Upper lobe of right lung (tissue), 1 donor: ENCODE measurements around the gene MBOAT2. TPM values are rescaled to one million over a fixed set of nuclear protein-coding genes. Genes with fewer than 3 reads are reported as not detected.

Source experiments
- ATAC-seq: fragments of 200-7000 bp; cut with Tn5 transposase; one replicate; pipeline ENCODE4 v1.9.1; 2020; ENCODE audit warnings: mild to moderate bottlenecking, moderate library complexity
- DNase-seq: peaks from one replicate; pipeline ENCODE4 v3.0.0-alpha.2; 2020
- H3K27ac ChIP-seq: fragments of 200-600 bp; one replicate; pipeline ENCODE4 v1.8.0; 2022
- H3K27me3 ChIP-seq: fragments of 200-600 bp; one replicate; pipeline ENCODE4 v1.8.0; 2022; ENCODE audit warnings: mild to moderate bottlenecking
- H3K36me3 ChIP-seq: fragments of 200-600 bp; one replicate; pipeline ENCODE4 v1.8.0; 2022
- H3K4me1 ChIP-seq: fragments of 200-600 bp; one replicate; pipeline ENCODE4 v1.8.0; 2022
- H3K4me3 ChIP-seq: fragments of 200-600 bp; one replicate; pipeline ENCODE4 v1.8.0; 2022; ENCODE audit warnings: mild to moderate bottlenecking
- H3K9me3 ChIP-seq: fragments of 200-600 bp; one replicate; pipeline ENCODE4 v1.8.0; 2022
- intact Hi-C: fragments of 100-400 bp; cut with DNase I; formaldehyde crosslinking; loops from one replicate; pipeline ENCODE4 v1.11.0; 2022
- total RNA-seq: library from RNA; stranded (reverse); fragmentation: NEBNext Ultra II Directional; extraction: Animal tissue kit (Norgen Biotek cat#: 25700); gene quantifications from one replicate; pipeline ENCODE4 v1.2.1, GENCODE V29; 2021
- TF ChIP-seq, protein P1 (sequence below): fragments of 200-600 bp; IDR thresholded peaks from one replicate; pipeline ENCODE4 v1.8.0; 2022; ENCODE audit warnings: antibody characterized with exemption
- donor health status: DM: no; HTN: yes; CAD: no; lungs with severe emphysema.

Gene MBOAT2
- total RNA-seq, 1 donor from 2014 or later = 31.4 TPM

DNA sequence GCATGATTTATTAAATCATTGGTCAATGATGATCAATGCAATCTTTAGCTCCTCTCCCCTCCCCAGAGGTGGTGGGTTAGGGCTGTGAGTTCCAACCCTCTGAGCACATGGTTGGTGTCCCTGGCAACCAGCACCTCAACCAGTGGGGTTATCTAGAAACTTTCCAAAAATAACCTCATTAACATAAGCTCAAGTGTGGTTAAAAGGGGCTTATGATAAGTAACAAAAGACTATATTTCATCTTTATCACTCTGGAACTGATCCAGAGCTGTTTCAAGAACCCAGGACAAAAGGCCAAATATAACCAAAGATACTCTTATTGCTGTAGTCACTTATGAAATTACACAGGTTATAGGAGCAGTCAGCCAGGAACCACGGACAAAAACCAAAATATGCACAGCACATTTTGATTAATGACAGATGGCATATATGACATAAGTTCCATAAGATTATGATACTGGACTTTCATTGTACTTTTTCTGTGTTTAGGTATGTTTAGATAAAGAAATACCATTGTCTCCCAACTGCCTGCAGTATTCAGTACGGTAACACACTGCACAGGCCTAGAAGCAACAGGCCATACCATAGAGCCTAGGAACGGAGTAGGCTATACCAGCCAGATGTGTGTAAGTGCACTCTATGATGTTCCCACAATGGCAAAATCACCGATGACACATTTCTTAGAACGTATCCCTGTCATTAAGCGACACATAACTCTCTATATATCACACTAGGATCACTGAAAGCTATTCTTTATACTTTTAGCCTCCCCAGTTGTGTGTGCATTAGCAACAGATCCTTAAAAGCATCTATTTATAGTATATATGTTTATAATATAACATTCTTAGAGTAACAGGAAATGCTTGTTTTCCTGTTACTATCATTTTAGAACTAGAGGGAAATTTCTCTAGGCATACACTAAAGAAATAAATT lies 197.9 kb downstream of the MBOAT2 start:
- Histone ChIP-seq H3K9me3 (no peaks in the 10 kb centered on the region), H3K4me1 (peaks cover 13% of the 10 kb centered on the region), H3K4me3 (no peak overlapping the region), H3K27ac (no peak overlapping the region), H3K36me3 (peaks cover 82% of the 10 kb centered on the region), H3K27me3 (no peaks in the 10 kb centered on the region)
- ATAC-seq = no peak
- no peak for DNase-seq
- intact Hi-C loops = no loop called here
- TF ChIP-seq, protein P1, sequence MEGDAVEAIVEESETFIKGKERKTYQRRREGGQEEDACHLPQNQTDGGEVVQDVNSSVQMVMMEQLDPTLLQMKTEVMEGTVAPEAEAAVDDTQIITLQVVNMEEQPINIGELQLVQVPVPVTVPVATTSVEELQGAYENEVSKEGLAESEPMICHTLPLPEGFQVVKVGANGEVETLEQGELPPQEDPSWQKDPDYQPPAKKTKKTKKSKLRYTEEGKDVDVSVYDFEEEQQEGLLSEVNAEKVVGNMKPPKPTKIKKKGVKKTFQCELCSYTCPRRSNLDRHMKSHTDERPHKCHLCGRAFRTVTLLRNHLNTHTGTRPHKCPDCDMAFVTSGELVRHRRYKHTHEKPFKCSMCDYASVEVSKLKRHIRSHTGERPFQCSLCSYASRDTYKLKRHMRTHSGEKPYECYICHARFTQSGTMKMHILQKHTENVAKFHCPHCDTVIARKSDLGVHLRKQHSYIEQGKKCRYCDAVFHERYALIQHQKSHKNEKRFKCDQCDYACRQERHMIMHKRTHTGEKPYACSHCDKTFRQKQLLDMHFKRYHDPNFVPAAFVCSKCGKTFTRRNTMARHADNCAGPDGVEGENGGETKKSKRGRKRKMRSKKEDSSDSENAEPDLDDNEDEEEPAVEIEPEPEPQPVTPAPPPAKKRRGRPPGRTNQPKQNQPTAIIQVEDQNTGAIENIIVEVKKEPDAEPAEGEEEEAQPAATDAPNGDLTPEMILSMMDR = no peak

DNA sequence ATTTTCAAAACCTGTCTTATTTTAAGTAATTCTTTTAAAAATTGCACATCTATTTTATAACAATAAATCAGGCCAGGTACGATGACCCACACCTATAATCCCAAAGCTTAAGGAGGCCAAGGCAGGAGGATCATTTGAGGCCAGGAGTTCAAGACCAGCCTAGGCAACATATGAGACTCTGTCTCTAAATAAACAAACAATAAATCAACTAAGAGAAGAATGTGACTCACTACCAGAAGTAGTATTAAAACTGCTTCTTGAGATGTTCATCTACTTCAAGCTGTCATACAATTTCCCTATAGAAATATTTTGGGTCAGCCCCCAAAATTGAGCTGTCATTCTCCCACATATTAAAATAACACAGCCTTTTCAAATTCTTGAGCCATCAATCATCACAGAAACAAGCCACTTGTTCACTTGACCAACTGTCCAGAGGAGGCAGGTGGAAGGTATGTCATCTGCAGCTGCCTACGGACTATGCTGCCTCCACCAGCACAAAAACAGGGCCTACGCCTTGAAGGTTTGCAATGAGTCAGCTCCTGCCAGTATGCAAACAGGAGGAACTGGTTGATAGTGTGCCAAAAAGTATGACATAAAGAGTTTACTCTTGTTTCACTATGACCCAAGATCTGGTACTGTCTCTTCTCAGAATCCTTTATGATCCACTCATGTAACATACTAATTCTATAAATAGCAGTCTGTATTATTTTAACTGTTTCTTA lies 199.7 kb downstream of the MBOAT2 start:
- no peaks in the 10 kb centered on the region for H3K27me3 ChIP-seq
- H3K36me3 ChIP-seq = peaks cover 83% of the 10 kb centered on the region
- DNase-seq (no peak), ATAC-seq (peak; percentile 91)
- H3K4me3 ChIP-seq = no peak overlapping the region
- H3K4me1 ChIP-seq = peaks cover 13% of the 10 kb centered on the region
- TF ChIP-seq, protein P1 = no peak
- H3K27ac ChIP-seq = no peak overlapping the region
- intact Hi-C loops = no loop called here
- H3K9me3 ChIP-seq = no peaks in the 10 kb centered on the region

DNA sequence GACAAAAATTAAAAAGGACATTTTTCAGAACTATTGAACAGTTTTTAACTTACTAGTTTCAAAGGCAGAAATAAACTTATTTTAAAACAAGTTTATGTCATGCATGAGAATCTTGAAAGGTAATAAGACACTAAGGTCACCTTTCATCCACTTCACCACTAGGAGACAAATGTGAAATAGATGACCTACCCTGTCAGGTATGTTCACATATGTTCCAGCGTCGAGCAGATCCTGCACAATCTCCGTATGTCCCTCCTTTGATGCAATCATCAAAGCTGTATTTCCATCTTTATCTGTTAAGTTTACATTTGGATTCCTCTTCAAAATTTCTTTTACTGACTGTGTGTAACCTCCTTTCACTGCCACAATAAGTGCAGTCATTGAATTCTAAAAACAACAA lies 200.7 kb downstream of the MBOAT2 start:
- DNase-seq = no peak
- H3K4me1 ChIP-seq = peaks cover 13% of the 10 kb centered on the region

More for the DNA sequence above, 200.7 kb downstream of the MBOAT2 start:
- TF ChIP-seq, protein P1 = no peak
- Histone ChIP-seq H3K27ac (no peak overlapping the region), H3K36me3 (peaks cover 93% of the 10 kb centered on the region), H3K4me3 (no peak overlapping the region), H3K27me3 (no peaks in the 10 kb centered on the region), H3K9me3 (no peaks in the 10 kb centered on the region)
- no peak for ATAC-seq
- intact Hi-C loops = no loop called here

Other genes starting within 250 kb of the MBOAT2 start
- 69.6 TPM for gene KIDINS220, start 166.1 kb downstream of the MBOAT2 start, total RNA-seq
- gene ASAP2, start 203.1 kb upstream of the MBOAT2 start, total RNA-seq = 30.9 TPM